GM23338 (cell line): Measurements from ENCODE around the gene MBNL3. TPM values are rescaled to one million over a fixed set of nuclear protein-coding genes. Genes with fewer than 3 reads are reported as not detected.

Source experiments
- ATAC-seq: fragments of 200-7000 bp; cut with Tn5 transposase; 3 replicates; pipeline ENCODE4 v1.9.1; 2020
- DNase-seq: peaks from one replicate; pipeline ENCODE4 v3.0.0-alpha.2; 2015; ENCODE audit warnings: low spot score
- H2AFZ ChIP-seq: fragments of 200-600 bp; sonication (generic); 2 replicates; pipeline ENCODE4 v1.8.0; 2016; ENCODE audit warnings: antibody characterized with exemption, mild to moderate bottlenecking, moderate library complexity
- H3F3A ChIP-seq: fragments of 200-600 bp; sonication (generic); replicated peaks from 2 replicates; pipeline ENCODE4 v1.8.0; 2017; ENCODE audit warnings: antibody characterized with exemption, mixed run types, low read depth
- H3K27ac ChIP-seq: fragments of 200-600 bp; sonication (generic); 2 replicates; pipeline ENCODE4 v1.6.1; 2016; ENCODE audit warnings: low read depth
- H3K27me3 ChIP-seq: fragments of 200-600 bp; sonication (generic); 2 replicates; pipeline ENCODE4 v1.8.0; 2016; ENCODE audit warnings: mild to moderate bottlenecking, mixed run types, moderate library complexity; ENCODE audit not compliant: insufficient read depth
- H3K36me3 ChIP-seq: fragments of 200-600 bp; sonication (generic); 2 replicates; pipeline ENCODE4 v1.8.0; 2016; ENCODE audit warnings: mild to moderate bottlenecking; ENCODE audit not compliant: insufficient read depth
- H3K4me1 ChIP-seq: fragments of 200-600 bp; sonication (generic); 2 replicates; pipeline ENCODE4 v1.8.0; 2016; ENCODE audit warnings: mild to moderate bottlenecking, moderate library complexity; ENCODE audit not compliant: insufficient read depth
- H3K4me2 ChIP-seq: fragments of 200-600 bp; sonication (generic); 2 replicates; pipeline ENCODE4 v1.7.1; 2017; ENCODE audit warnings: mixed run types
- H3K4me3 ChIP-seq: fragments of 200-600 bp; sonication (generic); 2 replicates; pipeline ENCODE4 v1.6.1; 2016; ENCODE audit warnings: mixed run types
- H3K79me2 ChIP-seq: fragments of 200-600 bp; sonication (generic); replicated peaks from 2 replicates; pipeline ENCODE4 v1.8.0; 2017; ENCODE audit warnings: mild to moderate bottlenecking; ENCODE audit not compliant: insufficient read depth
- H3K9me2 ChIP-seq: fragments of 200-600 bp; sonication (generic); 2 replicates; pipeline ENCODE4 v1.8.0; 2017; ENCODE audit not compliant: insufficient read depth
- H4K20me1 ChIP-seq: fragments of 200-600 bp; sonication (generic); replicated peaks from 2 replicates; pipeline ENCODE4 v1.8.0; 2017; ENCODE audit warnings: mild to moderate bottlenecking; ENCODE audit not compliant: insufficient read depth
- H3K27ac Mint-ChIP-seq: 2 replicates; pipeline ENCODE4 v1.8.0; 2020; ENCODE audit warnings: inconsistent platforms, mild to moderate bottlenecking, moderate library complexity, mixed read lengths
- H3K27me3 Mint-ChIP-seq: 3 replicates; pipeline ENCODE4 v1.8.0; 2022; ENCODE audit warnings: low read depth, mild to moderate bottlenecking, moderate library complexity, mixed read lengths, inconsistent platforms; ENCODE audit not compliant: insufficient read depth, poor library complexity
- H3K36me3 Mint-ChIP-seq: 3 replicates; pipeline ENCODE4 v1.8.0; 2021; ENCODE audit warnings: low read depth, mild to moderate bottlenecking, inconsistent platforms, moderate library complexity, mixed read lengths
- H3K4me1 Mint-ChIP-seq: 3 replicates; pipeline ENCODE4 v1.8.0; 2020; ENCODE audit warnings: mild to moderate bottlenecking, inconsistent platforms, mixed read lengths
- H3K4me3 Mint-ChIP-seq: 3 replicates; pipeline ENCODE4 v1.8.0; 2021; ENCODE audit warnings: moderate library complexity, mild to moderate bottlenecking, inconsistent platforms, mixed read lengths
- H3K9me3 Mint-ChIP-seq: 3 replicates; pipeline ENCODE4 v1.8.0; 2020; ENCODE audit warnings: moderate library complexity, mild to moderate bottlenecking, inconsistent platforms, mixed read lengths
- CREB1 ChIP-seq: fragments of 250-450 bp; sonication (Bioruptor Pico); IDR thresholded peaks from 2 replicates; pipeline ENCODE4 v1.5.0; 2020; ENCODE audit warnings: low read depth, mild to moderate bottlenecking, moderate library complexity
- EZH2 ChIP-seq: fragments of 200-600 bp; sonication (generic); IDR thresholded peaks from one replicate; pipeline ENCODE4 v1.8.0; 2017; ENCODE audit warnings: antibody characterized with exemption, mild to moderate bottlenecking, low read depth; ENCODE audit not compliant: unreplicated experiment
- EZH2phosphoT487 ChIP-seq: fragments of 200-600 bp; sonication (generic); IDR thresholded peaks from one replicate; pipeline ENCODE4 v1.8.1; 2018; ENCODE audit warnings: antibody characterized with exemption; ENCODE audit not compliant: unreplicated experiment
- POLR2AphosphoS5 ChIP-seq: IDR thresholded peaks from 2 replicates; pipeline ENCODE4 v1.6.1; 2016; ENCODE audit warnings: antibody characterized with exemption, low read depth
- ZNF331 ChIP-seq: fragments of 250-450 bp; sonication (Bioruptor Pico); IDR thresholded peaks from 2 replicates; pipeline ENCODE4 v1.5.0; 2020; ENCODE audit warnings: low read depth, mild to moderate bottlenecking, moderate library complexity
- polyA plus RNA-seq: library from polyadenylated mRNA; unstranded; fragments of >200 nt; fragmentation: Nextera tagmentation; extraction: Ambion mirVana; gene quantifications from 2 replicates; pipeline ENCODE4 v1.2.1, GENCODE V29; 2016
- total RNA-seq: library from RNA; depleted of rRNA; stranded (reverse); fragments of >200 nt; shearing (Covaris generic); gene quantifications from 2 replicates; pipeline ENCODE4 v1.2.3, GENCODE V29; 2014
- TF ChIP-seq, protein P1 (sequence below): IDR thresholded peaks from one replicate; pipeline ENCODE4 v1.6.1; 2018; ENCODE audit warnings: antibody characterized with exemption; ENCODE audit not compliant: unreplicated experiment
- TF ChIP-seq, protein P2 (sequence below), 2 experiments: fragments of 200-600 bp in 1 of 2; sonication (generic) in 1 of 2; conservative IDR thresholded peaks; 2 replicates each; pipeline versions ENCODE4 v1.5.1 to v1.6.1; 2016 to 2017; ENCODE audit warnings: antibody characterized with exemption in 2 of 2, low read depth in 2 of 2, mild to moderate bottlenecking in 2 of 2, moderate library complexity in 1 of 2
- TF ChIP-seq, protein P3 (sequence below): IDR thresholded peaks from 2 replicates; pipeline ENCODE4 v1.6.1; 2016; ENCODE audit warnings: antibody characterized with exemption

MBNL3 gene
- total and polyA plus RNA-seq, 2 experiments from 2014 or later = 2.3 to 2.4 TPM

DNA sequence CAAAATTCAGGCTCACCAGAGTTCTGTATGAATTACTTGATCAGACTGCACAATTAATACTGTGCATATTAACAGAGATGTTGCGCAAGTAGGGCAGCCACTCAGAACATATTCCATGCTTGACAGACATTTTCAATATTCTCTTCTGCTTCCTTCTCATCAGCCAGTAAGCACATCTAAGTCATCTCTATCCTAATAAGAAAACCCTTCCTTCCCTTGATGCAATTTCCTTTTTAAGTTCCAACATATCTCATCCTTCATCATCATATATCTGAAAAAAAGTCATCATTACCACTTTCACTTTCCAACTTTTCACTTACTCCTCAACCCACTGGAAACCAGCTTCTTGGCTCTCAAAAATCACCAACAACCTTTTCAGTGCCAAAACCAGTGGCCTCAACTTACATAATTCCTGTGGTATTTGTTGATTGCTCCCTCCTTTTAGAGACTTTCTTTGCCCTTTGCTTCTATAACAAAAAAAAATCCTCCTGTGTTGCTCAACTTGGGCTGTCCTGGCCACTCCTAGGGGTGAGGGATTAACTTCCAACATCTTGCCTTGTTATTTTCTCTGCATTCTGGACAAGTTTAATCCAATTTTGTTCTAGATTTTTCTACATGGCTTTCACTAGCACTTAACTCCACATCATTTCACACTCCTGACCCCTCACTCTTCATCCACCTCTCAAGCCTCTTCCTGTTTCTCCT, 14.1 kb downstream of the MBNL3 start (continued):
- TF ChIP-seq, protein P1, sequence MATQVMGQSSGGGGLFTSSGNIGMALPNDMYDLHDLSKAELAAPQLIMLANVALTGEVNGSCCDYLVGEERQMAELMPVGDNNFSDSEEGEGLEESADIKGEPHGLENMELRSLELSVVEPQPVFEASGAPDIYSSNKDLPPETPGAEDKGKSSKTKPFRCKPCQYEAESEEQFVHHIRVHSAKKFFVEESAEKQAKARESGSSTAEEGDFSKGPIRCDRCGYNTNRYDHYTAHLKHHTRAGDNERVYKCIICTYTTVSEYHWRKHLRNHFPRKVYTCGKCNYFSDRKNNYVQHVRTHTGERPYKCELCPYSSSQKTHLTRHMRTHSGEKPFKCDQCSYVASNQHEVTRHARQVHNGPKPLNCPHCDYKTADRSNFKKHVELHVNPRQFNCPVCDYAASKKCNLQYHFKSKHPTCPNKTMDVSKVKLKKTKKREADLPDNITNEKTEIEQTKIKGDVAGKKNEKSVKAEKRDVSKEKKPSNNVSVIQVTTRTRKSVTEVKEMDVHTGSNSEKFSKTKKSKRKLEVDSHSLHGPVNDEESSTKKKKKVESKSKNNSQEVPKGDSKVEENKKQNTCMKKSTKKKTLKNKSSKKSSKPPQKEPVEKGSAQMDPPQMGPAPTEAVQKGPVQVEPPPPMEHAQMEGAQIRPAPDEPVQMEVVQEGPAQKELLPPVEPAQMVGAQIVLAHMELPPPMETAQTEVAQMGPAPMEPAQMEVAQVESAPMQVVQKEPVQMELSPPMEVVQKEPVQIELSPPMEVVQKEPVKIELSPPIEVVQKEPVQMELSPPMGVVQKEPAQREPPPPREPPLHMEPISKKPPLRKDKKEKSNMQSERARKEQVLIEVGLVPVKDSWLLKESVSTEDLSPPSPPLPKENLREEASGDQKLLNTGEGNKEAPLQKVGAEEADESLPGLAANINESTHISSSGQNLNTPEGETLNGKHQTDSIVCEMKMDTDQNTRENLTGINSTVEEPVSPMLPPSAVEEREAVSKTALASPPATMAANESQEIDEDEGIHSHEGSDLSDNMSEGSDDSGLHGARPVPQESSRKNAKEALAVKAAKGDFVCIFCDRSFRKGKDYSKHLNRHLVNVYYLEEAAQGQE = no peak
- TF ChIP-seq, protein P2, sequence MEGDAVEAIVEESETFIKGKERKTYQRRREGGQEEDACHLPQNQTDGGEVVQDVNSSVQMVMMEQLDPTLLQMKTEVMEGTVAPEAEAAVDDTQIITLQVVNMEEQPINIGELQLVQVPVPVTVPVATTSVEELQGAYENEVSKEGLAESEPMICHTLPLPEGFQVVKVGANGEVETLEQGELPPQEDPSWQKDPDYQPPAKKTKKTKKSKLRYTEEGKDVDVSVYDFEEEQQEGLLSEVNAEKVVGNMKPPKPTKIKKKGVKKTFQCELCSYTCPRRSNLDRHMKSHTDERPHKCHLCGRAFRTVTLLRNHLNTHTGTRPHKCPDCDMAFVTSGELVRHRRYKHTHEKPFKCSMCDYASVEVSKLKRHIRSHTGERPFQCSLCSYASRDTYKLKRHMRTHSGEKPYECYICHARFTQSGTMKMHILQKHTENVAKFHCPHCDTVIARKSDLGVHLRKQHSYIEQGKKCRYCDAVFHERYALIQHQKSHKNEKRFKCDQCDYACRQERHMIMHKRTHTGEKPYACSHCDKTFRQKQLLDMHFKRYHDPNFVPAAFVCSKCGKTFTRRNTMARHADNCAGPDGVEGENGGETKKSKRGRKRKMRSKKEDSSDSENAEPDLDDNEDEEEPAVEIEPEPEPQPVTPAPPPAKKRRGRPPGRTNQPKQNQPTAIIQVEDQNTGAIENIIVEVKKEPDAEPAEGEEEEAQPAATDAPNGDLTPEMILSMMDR (conservative IDR thresholded peaks at IDR 0.05; ENCODE audit: low read depth in 2 of 2) = no peak
- TF ChIP-seq POLR2AphosphoS5 = no peak
- TF ChIP-seq CREB1 (CRISPR knock-in tag) = no peak
- no peak for TF ChIP-seq ZNF331
- TF ChIP-seq, protein P3, sequence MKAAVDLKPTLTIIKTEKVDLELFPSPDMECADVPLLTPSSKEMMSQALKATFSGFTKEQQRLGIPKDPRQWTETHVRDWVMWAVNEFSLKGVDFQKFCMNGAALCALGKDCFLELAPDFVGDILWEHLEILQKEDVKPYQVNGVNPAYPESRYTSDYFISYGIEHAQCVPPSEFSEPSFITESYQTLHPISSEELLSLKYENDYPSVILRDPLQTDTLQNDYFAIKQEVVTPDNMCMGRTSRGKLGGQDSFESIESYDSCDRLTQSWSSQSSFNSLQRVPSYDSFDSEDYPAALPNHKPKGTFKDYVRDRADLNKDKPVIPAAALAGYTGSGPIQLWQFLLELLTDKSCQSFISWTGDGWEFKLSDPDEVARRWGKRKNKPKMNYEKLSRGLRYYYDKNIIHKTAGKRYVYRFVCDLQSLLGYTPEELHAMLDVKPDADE = no peak

DNA sequence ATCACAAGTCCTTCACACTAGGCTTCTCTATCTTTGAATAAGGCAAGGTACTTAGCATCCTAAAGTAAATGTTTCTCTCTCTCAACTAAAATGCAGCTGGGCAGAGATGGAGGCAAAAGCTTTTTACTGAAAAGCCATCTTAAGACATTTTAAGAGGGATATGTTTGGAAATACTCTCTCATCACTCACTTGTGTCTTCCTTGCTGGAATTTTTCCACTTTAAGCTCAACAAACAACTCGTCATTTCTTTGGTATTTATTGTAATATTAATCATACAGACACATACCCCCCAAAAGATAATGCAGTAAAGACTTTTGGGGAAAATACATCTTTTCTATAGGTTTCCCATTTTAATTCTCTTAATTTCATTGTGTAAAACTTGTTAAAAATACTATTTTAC, 16.4 kb downstream of the MBNL3 start:
- Histone ChIP-seq H3K36me3 (no peaks in the 10 kb centered on the region), H4K20me1 (no peaks in the 10 kb centered on the region), H3K27ac (no peak overlapping the region), H3K27me3 (no peaks in the 10 kb centered on the region), H2AFZ (no peak overlapping the region), H3K79me2 (no peaks in the 10 kb centered on the region), H3K4me2 (no peak overlapping the region), H3K4me3 (no peak overlapping the region), H3F3A (no peaks in the 10 kb centered on the region), H3K4me1 (no peaks in the 10 kb centered on the region; the same call in none of the 2 replicates), H3K9me2 (no peaks in the 10 kb centered on the region)
- Mint-ChIP-seq H3K27me3 (no peaks in the 10 kb centered on the region), H3K4me1 (peaks cover 30% of the 10 kb centered on the region), H3K4me3 (no peak overlapping the region), H3K9me3 (no peaks in the 10 kb centered on the region), H3K36me3 (no peaks in the 10 kb centered on the region), H3K27ac (no peak overlapping the region)
- DNase-seq (no peak), ATAC-seq (no peak)
- TF ChIP-seq EZH2 = no peak
- TF ChIP-seq POLR2AphosphoS5 = no peak
- TF ChIP-seq EZH2phosphoT487 = no peak
- TF ChIP-seq, protein P3 = no peak
